ENCODE results near the gene SCFD2.
A peak's percentile ranks its signal among the peaks of the same experiment; 100 is the strongest.

Gene SCFD2

DNA sequence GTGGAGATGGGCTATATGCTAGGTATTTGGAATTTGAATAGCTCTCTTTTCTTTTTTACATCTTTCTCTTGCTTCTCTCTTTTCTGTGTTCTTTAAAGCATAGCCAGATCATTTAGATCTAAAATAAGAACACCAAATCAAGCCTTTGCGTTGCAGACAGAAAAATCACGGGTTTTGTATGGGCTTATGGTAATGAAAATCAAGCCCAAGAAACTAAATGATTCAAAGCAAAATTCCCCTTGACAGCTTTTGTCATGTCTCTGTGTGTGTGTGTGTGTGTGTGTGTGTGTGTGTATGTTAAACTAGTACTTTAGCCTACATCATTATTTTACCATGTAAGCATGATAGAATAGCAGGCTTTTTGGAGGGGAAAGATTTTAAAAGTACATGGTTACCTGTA, 505.5 kb downstream of the SCFD2 start:
- Histone ChIP-seq H4K20me1 (ENCODE audit: insufficient read depth, low read length) (no peaks in the 10 kb centered on the region), H3K27ac (ENCODE audit: low read length) (no peak overlapping the region), H3K9ac (ENCODE audit: low read depth, low read length) (no peak overlapping the region), H2AFZ (ENCODE audit: low read depth, low read length) (no peak overlapping the region), H3K9me3 (ENCODE audit: insufficient read depth, low read length, severe bottlenecking) (peaks cover 14% of the 10 kb centered on the region), H3K4me3 (ENCODE audit: low read depth in 1 of 2, low read length in 2 of 2) (no peak overlapping the region), H3K27me3 (ENCODE audit: insufficient read depth, low read length, poor library complexity) (no peaks in the 10 kb centered on the region), H3K36me3 (ENCODE audit: insufficient read depth, low read length) (no peaks in the 10 kb centered on the region), H3K79me2 (ENCODE audit: insufficient read depth, low read length) (no peaks in the 10 kb centered on the region), H3K4me2 (ENCODE audit: insufficient read depth, low read length) (no peak overlapping the region), H3K4me1 (ENCODE audit: insufficient read depth, low read length) (peaks cover 2% of the 10 kb centered on the region)
- TF ChIP-seq, protein P1, sequence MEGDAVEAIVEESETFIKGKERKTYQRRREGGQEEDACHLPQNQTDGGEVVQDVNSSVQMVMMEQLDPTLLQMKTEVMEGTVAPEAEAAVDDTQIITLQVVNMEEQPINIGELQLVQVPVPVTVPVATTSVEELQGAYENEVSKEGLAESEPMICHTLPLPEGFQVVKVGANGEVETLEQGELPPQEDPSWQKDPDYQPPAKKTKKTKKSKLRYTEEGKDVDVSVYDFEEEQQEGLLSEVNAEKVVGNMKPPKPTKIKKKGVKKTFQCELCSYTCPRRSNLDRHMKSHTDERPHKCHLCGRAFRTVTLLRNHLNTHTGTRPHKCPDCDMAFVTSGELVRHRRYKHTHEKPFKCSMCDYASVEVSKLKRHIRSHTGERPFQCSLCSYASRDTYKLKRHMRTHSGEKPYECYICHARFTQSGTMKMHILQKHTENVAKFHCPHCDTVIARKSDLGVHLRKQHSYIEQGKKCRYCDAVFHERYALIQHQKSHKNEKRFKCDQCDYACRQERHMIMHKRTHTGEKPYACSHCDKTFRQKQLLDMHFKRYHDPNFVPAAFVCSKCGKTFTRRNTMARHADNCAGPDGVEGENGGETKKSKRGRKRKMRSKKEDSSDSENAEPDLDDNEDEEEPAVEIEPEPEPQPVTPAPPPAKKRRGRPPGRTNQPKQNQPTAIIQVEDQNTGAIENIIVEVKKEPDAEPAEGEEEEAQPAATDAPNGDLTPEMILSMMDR (IDR thresholded peaks at IDR 0.05; ENCODE audit: borderline replicate concordance, extremely low read depth, low read length, poor library complexity, severe bottlenecking): no peak
- TF ChIP-seq EZH2 (IDR thresholded peaks at IDR 0.05; ENCODE audit: borderline replicate concordance, low read depth, low read length, severe bottlenecking): no peak
- ATAC-seq (ENCODE audit: insufficient read depth, low read depth): no peak
- DNase-seq: no peak

DNA sequence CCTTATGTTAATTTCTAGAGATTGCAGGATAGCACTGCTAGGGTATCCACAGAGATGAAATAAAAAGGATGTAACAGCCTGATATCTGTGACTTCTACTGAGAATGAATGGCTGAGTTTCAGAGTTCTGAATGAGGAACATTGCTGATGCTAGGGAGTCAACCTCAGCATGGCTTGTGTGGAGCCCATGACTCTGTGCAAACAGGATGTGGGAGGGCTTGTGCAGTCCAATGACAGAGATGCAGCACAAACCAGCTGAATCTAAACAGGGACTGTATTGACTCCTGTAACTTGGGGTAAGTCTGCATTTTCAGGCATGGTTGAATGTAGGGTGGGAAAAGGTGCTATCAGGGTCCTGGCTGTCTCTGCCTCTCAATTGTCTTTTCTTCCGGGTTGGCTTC, 509.1 kb downstream of the SCFD2 start:
- peaks cover 4% of the 10 kb centered on the region for H3K4me1 ChIP-seq (ENCODE audit: insufficient read depth, low read length)
- H3K27me3 ChIP-seq (ENCODE audit: insufficient read depth, low read length, poor library complexity): no peaks in the 10 kb centered on the region
- TF ChIP-seq EZH2 (IDR thresholded peaks at IDR 0.05; ENCODE audit: borderline replicate concordance, low read depth, low read length, severe bottlenecking): no peak
- no peak overlapping the region for H3K4me3 ChIP-seq (ENCODE audit: low read depth in 1 of 2, low read length in 2 of 2)
- H3K9me3 ChIP-seq (ENCODE audit: insufficient read depth, low read length, severe bottlenecking): peaks cover 10% of the 10 kb centered on the region
- no peaks in the 10 kb centered on the region for H3K79me2 ChIP-seq (ENCODE audit: insufficient read depth, low read length)
- H4K20me1 ChIP-seq (ENCODE audit: insufficient read depth, low read length): no peaks in the 10 kb centered on the region
- no peaks in the 10 kb centered on the region for H3K36me3 ChIP-seq (ENCODE audit: insufficient read depth, low read length)
- H2AFZ ChIP-seq (ENCODE audit: low read depth, low read length): no peak overlapping the region
- no peak overlapping the region for H3K27ac ChIP-seq (ENCODE audit: low read length)
- DNase-seq (peak; percentile 19), ATAC-seq (ENCODE audit: insufficient read depth, low read depth) (peak; percentile 87)
- H3K9ac ChIP-seq (ENCODE audit: low read depth, low read length): no peak overlapping the region
- no peak overlapping the region for H3K4me2 ChIP-seq (ENCODE audit: insufficient read depth, low read length)

DNA sequence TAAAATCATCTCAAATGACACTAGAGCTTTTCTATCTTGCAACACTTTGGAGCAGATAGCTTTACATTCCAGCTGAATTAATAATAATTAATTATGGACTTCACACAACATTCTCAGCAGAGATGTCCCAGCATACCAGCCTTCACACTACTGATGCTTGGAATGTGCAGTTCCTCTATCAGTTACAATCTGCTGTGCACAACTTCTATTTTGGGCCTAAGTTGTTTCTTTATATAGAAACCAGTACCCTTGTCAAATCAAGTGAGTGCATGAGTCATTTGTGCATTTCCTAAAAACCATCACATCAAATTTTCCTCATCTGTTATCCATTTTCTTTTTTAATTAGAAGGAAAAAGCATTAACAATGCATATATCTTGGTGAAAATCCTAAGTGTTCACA, 512.5 kb downstream of the SCFD2 start:
- TF ChIP-seq, protein P1 (IDR thresholded peaks at IDR 0.05; ENCODE audit: borderline replicate concordance, extremely low read depth, low read length, poor library complexity, severe bottlenecking): no peak
- TF ChIP-seq EZH2 (IDR thresholded peaks at IDR 0.05; ENCODE audit: borderline replicate concordance, low read depth, low read length, severe bottlenecking): no peak
- H3K27ac ChIP-seq (ENCODE audit: low read length): no peak overlapping the region
- H3K4me2 ChIP-seq (ENCODE audit: insufficient read depth, low read length): no peak overlapping the region
- H4K20me1 ChIP-seq (ENCODE audit: insufficient read depth, low read length): no peaks in the 10 kb centered on the region
- no peaks in the 10 kb centered on the region for H3K36me3 ChIP-seq (ENCODE audit: insufficient read depth, low read length)
- no peak for DNase-seq
- peaks cover 4% of the 10 kb centered on the region for H3K4me1 ChIP-seq (ENCODE audit: insufficient read depth, low read length)
- no peaks in the 10 kb centered on the region for H3K27me3 ChIP-seq (ENCODE audit: insufficient read depth, low read length, poor library complexity)
- H2AFZ ChIP-seq (ENCODE audit: low read depth, low read length): no peak overlapping the region
- no peak for ATAC-seq (ENCODE audit: insufficient read depth, low read depth)
- peaks cover 5% of the 10 kb centered on the region for H3K9me3 ChIP-seq (ENCODE audit: insufficient read depth, low read length, severe bottlenecking)
- no peak overlapping the region for H3K4me3 ChIP-seq (ENCODE audit: low read depth in 1 of 2, low read length in 2 of 2)
- H3K79me2 ChIP-seq (ENCODE audit: insufficient read depth, low read length): no peaks in the 10 kb centered on the region
- no peak overlapping the region for H3K9ac ChIP-seq (ENCODE audit: low read depth, low read length)

DNA sequence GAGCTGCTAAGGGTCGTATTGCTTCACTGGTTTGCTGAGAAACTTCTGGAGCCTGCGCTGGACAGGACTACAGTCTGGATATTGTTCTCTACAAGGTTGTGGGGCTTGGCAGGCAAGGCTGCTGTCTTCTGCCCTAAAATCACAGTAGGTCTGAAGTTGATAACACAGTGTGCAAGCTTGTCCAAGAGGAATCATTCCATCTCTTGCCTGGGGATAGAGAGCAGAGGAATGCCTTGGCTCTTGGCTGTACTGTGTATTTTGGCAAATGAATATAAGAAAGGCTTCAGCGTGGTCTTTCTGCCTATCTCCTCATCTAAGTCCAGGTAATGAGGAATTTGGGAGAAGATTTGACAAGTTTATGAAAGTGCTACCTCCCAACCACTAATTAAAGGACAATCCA, 513.1 kb downstream of the SCFD2 start:
- Histone ChIP-seq H3K79me2 (ENCODE audit: insufficient read depth, low read length) (no peaks in the 10 kb centered on the region), H3K27ac (ENCODE audit: low read length) (no peak overlapping the region), H3K9ac (ENCODE audit: low read depth, low read length) (no peak overlapping the region), H3K9me3 (ENCODE audit: insufficient read depth, low read length, severe bottlenecking) (no peaks in the 10 kb centered on the region), H2AFZ (ENCODE audit: low read depth, low read length) (no peak overlapping the region), H4K20me1 (ENCODE audit: insufficient read depth, low read length) (no peaks in the 10 kb centered on the region), H3K4me2 (ENCODE audit: insufficient read depth, low read length) (no peak overlapping the region), H3K36me3 (ENCODE audit: insufficient read depth, low read length) (no peaks in the 10 kb centered on the region), H3K4me3 (ENCODE audit: low read depth in 1 of 2, low read length in 2 of 2) (no peak overlapping the region), H3K4me1 (ENCODE audit: insufficient read depth, low read length) (peaks cover 4% of the 10 kb centered on the region), H3K27me3 (ENCODE audit: insufficient read depth, low read length, poor library complexity) (no peaks in the 10 kb centered on the region)
- ATAC-seq (ENCODE audit: insufficient read depth, low read depth) (no peak), DNase-seq (no peak)
- TF ChIP-seq, protein P1 (IDR thresholded peaks at IDR 0.05; ENCODE audit: borderline replicate concordance, extremely low read depth, low read length, poor library complexity, severe bottlenecking): no peak
- TF ChIP-seq EZH2 (IDR thresholded peaks at IDR 0.05; ENCODE audit: borderline replicate concordance, low read depth, low read length, severe bottlenecking): no peak

Data from DND-41 (cell line).